Raji (cell line): ENCODE data around the gene AVPI1.

Experiments
- POLR2A ChIP-seq: IDR thresholded peaks from 2 replicates; pipeline ENCODE4 v1.6.1; 2011; ENCODE audit warnings: low read depth, low read length, control low read depth; ENCODE audit not compliant: insufficient read depth

Gene AVPI1

DNA sequence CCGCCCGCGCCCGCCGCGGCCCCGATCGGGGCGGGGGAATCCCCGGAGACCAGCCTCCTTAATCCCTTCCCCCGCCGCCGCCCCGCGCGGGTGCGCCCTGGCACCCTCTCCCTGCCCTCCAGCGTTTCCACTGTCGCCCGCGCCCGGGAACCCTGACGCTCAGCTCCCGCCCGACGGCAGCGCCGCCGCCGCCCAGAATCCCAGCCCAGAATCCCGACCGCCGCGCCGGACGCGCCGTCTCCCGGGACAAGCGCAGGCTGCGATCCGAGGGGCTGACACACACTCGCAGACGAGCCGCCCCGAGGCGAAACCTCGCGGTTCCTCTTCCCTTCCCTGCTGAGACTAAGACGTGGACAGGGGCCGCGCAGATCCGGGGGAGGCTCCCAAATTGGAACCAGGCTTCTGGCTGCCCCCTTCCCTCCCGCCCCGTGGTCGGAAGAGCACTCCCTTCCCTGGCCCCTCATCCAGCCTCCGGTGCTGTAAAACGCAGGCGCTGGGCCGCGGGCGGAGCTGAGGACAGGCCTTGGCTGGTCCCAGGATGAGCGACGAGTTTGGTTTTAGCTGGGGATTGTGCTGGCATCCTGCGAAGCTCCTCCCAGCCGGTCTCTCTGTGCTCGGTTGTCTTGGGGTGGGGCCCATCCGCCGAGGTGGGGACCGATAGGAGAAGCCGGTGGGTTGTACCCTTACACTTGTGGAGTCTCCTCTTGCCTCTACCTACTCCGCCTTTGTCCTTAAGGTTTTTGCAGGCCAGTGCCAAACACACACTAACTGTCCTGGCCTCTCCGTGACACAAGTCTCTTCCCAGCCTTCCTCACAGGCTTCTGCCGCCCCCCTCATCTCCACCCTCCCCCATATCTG is 27.6 kb upstream of the AVPI1 start:
- TF ChIP-seq POLR2A = no peak

DNA sequence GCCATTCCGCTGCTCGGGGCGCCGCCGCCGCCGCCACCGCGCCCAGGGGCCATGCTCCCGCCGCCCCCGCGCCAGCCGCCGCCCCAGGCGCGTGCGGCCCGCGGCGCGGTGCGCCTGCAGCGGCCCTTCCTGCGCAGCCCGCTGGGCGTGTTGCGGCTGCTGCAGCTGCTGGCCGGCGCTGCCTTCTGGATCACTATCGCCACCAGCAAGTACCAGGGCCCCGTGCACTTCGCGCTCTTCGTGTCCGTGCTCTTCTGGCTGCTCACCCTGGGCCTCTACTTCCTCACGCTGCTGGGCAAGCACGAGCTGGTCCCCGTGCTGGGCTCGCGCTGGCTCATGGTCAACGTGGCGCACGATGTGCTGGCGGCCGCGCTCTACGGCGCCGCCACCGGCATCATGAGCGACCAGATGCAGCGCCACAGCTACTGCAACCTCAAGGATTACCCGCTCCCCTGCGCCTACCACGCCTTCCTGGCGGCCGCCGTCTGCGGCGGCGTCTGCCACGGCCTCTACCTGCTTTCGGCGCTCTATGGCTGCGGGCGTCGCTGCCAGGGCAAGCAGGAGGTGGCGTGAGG is 26.9 kb upstream of the AVPI1 start:
- TF ChIP-seq POLR2A = no peak

DNA sequence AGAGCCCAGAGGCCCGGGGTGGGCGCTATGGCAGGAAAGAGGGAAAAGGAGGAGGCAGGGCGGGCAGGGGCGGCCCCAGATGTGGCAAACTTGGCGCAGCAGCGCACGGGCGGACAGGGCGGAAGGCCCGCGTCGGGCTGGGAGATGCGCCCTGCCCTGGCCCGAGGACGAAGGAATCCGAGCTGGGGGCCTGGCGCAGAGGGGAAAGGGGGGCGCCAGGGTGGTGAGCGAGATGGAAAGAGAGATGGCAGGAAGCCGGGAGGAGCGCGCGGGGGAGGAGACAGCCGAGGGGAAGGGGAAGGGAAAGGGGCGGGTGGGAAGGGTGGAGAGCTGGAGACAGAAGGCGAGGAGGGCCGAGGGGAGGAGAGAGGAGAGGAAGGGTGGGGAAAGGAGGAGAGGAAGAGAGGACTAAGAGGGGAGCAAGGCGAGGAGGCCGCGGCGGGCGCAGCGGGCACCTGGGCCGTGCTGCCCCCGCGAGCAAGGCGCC is 26.3 kb upstream of the AVPI1 start, which contains the start of gene MARVELD1:
TSS of gene MARVELD1 (plus strand) at position 392 of the 487 bp plus-strand sequence. CDS start 147 bp downstream, outside the sequence.
- no peak for TF ChIP-seq POLR2A

DNA sequence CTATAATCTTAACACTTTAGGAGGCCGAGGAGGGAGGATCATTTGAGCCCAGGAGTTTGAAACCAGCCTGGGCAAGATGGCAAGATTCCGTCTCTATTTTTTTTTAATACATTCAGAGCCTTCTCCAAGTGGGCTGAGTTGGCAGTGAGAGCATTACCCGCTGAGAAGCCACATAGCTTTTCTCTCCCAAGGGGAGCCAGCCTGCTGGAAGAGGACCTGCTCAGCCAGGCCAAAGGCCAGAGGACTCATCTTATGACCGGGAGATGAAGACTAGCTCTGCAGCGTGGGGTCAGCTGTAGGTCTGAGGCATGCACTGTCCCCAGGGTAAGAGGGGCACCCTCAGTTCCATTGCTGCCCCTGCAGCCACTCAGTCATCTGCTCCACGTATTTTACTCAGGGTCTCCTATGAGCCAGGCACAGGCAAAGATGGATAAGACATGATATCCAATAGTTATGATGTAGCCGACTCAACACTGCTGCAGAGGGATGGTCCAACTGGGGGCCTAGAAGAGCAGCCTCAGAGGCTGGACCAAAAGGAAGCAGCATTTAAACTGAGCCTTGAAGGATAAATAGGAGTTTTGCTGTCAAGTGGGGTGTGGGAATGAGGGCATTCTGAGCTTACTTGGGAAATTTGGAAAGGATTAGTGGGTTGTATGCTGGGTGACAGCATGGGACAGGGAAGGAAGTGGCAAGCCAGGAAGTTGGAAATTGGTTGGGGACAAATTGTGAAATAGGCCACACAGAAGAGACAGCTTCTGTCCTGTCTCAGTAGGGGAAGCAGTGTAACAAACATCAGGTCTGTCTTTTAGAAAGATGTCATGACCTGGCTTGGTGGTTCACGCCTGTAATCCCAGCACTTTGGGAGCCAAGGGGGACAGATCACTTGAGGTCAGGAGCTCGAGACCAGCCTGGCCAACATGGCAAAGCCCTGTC is 24.9 kb upstream of the AVPI1 start:
- no peak for TF ChIP-seq POLR2A

DNA sequence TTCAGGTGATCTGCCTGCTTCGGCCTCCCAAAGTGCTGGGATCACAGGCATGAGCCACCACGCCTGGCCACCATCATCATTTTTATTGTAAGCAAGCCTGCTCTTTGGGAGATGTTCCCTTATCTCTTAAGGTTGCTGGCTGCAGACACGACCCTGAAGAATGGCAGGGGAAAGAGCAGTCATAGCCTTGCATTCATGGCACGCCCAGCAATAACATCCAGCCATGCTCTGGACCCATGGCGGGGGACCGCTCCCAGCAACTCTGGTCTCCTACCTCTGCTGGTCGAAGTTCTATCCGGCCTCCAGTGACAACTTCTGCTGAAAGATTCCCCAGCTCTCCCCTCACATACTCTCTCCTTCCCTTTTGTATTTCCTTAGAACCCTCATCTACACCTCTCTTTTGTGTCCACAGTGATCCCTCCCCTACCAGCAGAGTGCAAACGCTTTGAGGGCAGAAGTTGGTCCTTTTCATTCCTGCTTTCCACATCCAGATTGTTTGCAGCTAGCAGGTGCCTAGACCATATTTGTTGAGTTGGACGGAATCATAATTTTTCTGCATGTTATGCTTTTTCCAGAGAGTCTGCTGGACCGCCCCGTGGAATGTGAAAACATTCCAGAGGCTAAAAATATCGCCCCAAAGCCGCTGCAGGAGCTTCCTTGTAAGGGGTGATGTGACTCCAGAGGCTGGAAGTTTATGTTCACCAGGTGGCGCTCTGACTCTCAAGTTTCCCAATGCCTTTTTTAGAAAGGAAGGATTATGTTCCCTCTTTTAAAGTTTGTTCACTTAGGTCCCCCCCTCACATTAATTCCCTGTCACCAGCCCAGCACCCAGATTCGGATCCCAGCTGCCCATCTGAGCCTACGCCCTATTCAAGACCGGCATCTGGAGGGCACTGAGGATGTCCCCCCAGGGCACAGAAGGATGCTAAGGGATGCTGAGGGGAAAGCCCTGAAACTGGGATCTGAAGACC is 22.2 kb upstream of the AVPI1 start:
- TF ChIP-seq POLR2A = no peak

DNA sequence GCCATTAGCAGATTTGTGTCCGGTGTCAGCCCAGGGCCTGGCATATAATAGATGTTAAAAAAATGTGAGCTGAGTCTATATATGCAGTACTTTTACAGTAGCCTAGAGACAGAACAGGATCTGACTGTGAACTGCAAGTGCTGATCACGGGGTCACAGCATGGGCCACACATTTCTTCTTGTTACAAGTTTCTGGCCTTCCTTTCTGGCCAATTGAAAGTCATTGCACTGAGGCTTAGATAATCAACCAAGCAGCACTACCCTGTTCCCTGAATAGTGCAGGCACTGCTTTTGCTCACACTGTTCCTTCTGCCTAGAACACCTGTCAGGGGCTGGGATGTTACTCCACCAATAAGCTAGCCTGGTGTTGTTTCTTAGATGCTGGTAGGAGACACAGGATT is 21.1 kb upstream of the AVPI1 start:
- no peak for TF ChIP-seq POLR2A

DNA sequence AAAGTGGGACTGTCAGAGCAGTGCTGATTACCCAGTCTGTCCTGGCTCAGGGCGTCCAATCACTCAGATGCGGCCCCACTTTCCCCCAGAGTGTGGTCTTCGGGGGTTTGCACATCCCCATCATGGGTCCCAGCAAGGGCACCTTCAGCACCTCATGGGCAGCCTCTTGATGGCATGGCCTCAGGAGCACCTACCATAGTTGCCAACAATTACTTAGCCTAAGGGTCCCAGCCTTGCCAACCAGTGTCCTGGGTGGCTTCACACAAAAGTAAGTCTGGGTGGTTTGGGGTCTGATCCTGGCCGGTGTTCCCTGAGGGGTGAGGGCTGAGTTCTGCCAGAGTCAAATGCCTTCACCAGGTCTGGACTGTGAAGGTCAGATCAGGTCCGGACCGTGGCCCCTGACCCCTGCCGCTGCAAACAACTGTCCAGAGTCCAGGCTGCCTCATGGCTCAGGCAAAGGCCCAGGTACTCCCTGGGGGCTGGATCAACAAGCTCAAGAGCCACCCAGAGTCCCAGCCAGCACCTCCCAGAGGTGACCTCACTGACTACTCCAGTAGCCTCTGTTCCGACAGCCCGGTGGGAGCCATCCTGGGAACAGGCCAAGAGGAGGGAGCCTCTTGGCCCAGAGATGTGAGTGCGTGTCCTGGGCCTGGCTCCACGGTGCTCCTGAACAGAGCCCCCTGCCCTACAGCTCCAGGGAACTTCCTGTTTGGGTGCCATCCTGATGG is 20.3 kb upstream of the AVPI1 start:
- no peak for TF ChIP-seq POLR2A

DNA sequence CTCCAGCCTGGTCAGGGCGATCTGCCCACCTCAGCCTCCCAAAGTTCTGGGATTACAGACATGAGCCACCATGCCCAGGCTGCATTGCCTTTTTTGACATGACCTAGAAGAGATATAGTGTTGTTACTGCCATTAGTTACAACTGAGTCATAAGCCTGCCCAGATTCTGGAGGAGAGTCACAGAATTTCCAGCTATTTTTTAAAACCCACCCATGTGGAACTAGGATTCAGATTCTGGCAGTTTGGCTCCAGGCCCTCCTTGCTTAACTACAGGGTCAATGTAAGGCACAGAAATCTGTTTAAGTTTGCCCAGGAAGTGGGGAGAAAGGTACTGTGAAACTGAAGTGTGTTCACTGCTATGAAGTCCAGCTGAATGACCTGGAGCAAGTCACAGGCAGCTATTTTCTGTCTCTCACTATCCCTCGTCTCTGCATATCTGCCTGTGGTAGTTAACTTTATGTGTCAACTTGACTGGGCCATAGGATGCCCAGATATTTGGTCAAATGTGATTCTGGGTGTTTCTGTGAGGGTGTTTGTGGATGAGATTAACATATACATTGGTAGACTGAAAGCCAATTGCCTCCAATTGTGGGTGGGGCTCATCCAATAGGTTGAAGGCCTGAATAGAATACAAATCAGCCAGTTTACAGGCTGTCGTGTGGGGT is 18.1 kb upstream of the AVPI1 start:
- TF ChIP-seq POLR2A = no peak

DNA sequence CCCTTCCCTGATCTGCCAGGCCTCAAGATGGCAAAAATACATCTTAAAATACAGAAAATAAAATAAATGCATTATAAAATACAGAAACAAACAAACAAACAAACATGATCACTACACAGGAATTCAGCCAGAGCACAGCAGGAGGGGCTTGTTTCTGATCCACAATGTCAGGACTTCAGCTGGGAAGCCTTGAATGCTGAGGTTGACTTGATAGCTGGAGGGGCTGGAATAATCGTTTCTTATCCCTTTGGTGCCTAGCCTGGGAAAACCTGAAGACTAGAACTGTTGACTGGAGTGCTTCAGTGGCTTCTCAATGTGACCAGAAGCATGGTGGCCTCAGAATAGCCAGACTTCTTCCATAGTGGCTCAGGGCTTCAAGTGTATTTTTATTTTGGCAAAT is 17.3 kb upstream of the AVPI1 start:
- TF ChIP-seq POLR2A = no peak

DNA sequence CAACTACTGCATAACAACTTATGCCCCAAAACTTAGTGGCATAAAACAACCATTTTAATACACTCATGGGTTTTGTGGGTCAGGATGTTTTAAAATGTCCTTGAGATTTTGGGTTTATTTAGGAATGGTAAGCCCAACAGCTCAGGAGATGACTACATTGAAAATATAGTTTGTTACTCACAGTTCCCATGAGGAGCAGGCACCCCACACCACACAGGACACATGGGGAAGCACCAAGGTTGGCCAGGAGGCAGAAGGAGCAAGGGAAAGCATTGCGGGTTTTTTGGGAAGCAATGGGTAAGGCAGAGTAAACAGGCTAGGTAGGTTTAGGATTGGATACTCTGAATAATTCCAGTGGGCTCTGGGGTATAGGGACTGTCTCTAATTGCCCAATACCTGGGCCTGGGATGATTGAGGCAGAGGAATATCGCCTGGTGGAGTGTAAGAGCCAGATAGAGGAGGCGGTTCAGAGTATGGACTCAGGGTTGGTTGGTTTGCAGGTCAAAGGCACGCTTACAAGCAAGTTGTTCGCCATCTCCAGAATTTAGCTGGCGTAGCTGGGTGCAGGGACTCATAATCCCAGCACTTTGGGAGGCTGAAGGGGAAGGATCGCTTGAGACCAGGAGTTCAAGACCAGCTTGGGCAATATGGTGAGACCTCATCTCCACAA is 16.5 kb upstream of the AVPI1 start:
- TF ChIP-seq POLR2A = no peak

DNA sequence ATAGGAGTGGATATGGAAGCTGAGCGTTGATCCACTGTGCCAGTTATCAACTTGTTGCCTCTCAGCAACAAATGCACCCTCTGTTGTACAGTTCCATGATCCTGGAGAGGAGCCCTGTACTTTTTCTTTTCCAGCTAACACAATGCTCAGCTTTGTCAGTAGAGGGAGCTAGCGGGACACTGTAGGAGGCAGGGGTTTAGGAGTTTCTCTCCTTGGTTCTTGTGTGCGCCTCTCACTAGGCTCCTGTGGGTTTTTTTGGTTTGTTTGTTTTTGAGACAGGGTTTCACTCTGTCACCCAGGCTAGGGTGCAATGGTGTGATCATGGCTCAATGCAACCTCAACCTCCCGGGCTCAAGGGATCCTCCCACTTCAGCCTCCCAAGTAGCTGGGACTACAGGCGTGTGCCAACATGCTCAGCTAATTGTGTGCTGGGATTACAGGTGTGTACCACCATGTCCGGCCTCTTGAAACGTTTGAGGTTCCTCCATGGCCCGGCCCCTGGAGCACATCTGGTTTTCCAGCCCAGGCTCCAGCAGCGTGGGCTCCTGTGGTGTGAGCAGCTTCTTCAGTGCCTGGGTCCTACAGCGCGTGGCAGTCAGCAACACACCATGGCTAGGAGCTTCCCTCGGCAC is 14.5 kb upstream of the AVPI1 start:
- no peak for TF ChIP-seq POLR2A

DNA sequence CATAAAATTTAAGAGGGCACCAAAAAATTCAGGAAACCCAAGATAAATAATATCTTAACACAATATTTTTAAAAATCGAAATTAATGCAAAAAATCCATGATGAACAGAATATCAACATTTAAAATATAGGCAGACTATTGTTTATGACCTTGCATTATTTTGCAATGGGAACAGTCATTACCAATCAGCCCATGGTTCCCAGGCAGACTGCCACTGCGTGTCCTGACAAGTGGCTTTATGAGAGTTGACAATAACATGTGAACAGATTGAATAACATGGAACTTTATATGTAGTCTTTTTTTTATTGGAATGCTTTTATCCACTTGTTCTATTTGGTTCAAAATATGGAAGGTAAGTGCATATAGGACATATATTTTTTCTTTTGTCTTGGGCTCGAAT is 3.1 kb upstream of the AVPI1 start:
- TF ChIP-seq POLR2A = no peak
